ENCODE data around the gene IKBKE. TPM values are rescaled to one million over a fixed set of nuclear protein-coding genes. Genes with fewer than 3 reads are reported as not detected.

The IKBKE gene
- total and polyA plus RNA-seq, 2 of the 8 experiments (the other 6 are each of a cell fraction or from before 2014, with no cell fraction given): 8.6 to 12.0 TPM

GRCh38 chr1:206476058-206476457 is 5.8 kb downstream of the IKBKE start (continued):
- TF ChIP-seq POLR2A (IDR thresholded peaks at IDR 0.05; ENCODE audit: control extremely low read depth in 1 of 2, low read depth in 2 of 2, low read length in 2 of 2) (no peak), SRF (IDR thresholded peaks at IDR 0.05; ENCODE audit: low read depth, low read length) (no peak), CREB1 (IDR thresholded peaks at IDR 0.05) (no peak), TAF7 (optimal IDR thresholded peaks at IDR 0.05; ENCODE audit: borderline replicate concordance, low read depth, low read length) (no peak), GTF2F1 (IDR thresholded peaks at IDR 0.05; ENCODE audit: borderline replicate concordance, low read depth, low read length) (no peak), FOSL1 (IDR thresholded peaks at IDR 0.05; ENCODE audit: insufficient read depth, low read depth, low read length) (no peak), MAX (IDR thresholded peaks at IDR 0.05) (no peak), SAP30 (IDR thresholded peaks at IDR 0.05; ENCODE audit: insufficient read depth, insufficient replicate concordance, low read length) (no peak), E2F6 (IDR thresholded peaks at IDR 0.05) (no peak), EZH2 (IDR thresholded peaks at IDR 0.05; ENCODE audit: low read depth, low read length, severe bottlenecking) (no peak), POU5F1 (IDR thresholded peaks at IDR 0.05; ENCODE audit: low read depth, low read length) (no peak)

All from H1 (cell line).